GM12891 (cell line): ENCODE data around the gene ABT1.

Source experiments
- PAX5 ChIP-seq: IDR thresholded peaks from 2 replicates; pipeline ENCODE4 v1.6.1; 2011; ENCODE audit warnings: low read length, moderate library complexity, mild to moderate bottlenecking; ENCODE audit not compliant: insufficient read depth, severe bottlenecking
- POLR2A ChIP-seq: IDR thresholded peaks from 2 replicates; pipeline ENCODE4 v1.6.1; 2011; ENCODE audit warnings: low read depth, low read length, control low read depth
- POLR2AphosphoS5 ChIP-seq: IDR thresholded peaks from 2 replicates; pipeline ENCODE4 v1.6.1; 2011; ENCODE audit warnings: low read depth, low read length, control low read depth
- POU2F2 ChIP-seq: IDR thresholded peaks from 2 replicates; pipeline ENCODE4 v1.6.1; 2011; ENCODE audit warnings: low read depth, mild to moderate bottlenecking, control low read depth, low read length, moderate library complexity
- SPI1 ChIP-seq: IDR thresholded peaks from 2 replicates; pipeline ENCODE4 v1.6.1; 2011; ENCODE audit warnings: low read depth, low read length, control low read depth
- TAF1 ChIP-seq: IDR thresholded peaks from 2 replicates; pipeline ENCODE4 v1.6.1; 2011; ENCODE audit warnings: low read depth, low read length, control low read depth

- TF ChIP-seq POLR2A (no peak), SPI1 (no peak), TAF1 (no peak), POLR2AphosphoS5 (no peak), POU2F2 (no peak), PAX5 (no peak)
These were observed 8.0 kb downstream of the ABT1 start for GRCh38 chr6:26604797-26605196.
